GM19324 (cell line): Measurements from ENCODE around the gene RAB18.
"Not testable (repeated sequence)": the region's sequence is repeated elsewhere in the genome, so short reads cannot be mapped to it uniquely, and the experiment has no call there.

Experiments
- ATAC-seq: cut with Tn5 transposase; IDR thresholded peaks from one replicate; pipeline ENCODE4 v1.9.1; 2021; ENCODE audit warnings: mild to moderate bottlenecking, moderate library complexity; ENCODE audit not compliant: unreplicated experiment, low FRiP score

Gene RAB18

DNA sequence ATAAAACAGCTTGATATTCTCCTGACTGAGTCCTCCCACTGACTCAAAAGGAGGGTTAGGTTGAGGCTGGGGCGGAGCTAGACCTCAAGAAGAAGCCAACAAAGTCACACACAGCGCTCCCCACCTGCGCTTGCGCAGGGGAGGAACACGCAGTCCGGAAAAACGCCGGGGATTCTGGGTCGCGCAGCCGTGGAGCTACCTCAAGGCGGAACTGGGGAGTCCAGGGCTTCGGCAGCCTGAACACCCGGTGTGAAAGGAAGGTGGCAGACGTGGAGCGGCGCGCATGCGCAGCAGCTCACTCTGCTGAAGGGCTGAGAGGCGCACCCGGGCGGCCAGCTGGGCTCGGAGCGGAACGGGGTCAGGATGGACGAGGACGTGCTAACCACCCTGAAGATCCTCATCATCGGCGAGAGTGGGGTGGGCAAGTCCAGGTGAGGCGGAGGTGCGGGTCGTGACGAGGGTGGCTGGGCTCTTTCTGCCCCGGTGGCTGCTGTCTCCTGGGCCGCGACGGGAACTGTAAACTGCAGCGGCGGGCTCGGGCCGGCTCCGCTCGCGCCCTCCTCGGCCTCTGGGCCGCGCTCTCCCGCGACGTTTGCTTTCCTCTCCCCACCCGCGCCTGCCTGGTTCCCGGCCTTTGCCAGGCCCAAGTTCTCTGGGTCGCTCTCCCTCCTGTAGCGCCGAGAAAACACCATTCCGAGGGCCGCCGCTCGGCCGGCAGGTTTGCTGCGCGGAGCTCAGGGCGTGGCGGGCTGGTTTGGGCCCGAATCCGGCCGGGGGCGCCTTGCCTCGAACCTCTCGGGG is at the start of gene RAB18:
TSS of gene RAB18 (plus strand) at position 298 of the 801 bp plus-strand sequence. CDS start at position 364, 66 bp downstream.
- peak; percentile 98 for ATAC-seq

- ATAC-seq, result no peak
Observed at GRCh38 chr10:27454837-27455236, 49.3 kb upstream of the RAB18 start.

- no peak for ATAC-seq
Observed at GRCh38 chr10:27457261-27457945, 46.7 kb upstream of the RAB18 start.

DNA sequence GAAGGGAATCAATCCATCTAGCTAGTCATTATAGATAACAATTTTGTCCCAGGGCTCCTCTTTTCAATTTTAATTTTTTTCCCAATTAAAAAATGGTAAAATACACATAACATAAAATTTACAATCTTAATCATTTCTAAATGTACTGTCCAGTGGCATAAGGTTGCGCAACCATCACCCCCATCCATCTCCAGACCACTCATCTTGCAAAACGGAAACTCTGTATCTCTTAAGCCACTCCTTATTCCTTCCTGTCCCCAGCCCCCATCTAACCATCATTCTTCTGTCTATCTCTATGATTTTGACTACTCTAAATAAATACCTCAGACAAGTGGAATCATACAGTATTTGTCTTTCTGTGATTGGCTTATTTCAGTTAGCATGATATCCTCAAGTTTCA is 46.1 kb upstream of the RAB18 start:
- ATAC-seq, result no peak

- ATAC-seq, result no peak
Observed at GRCh38 chr10:27461312-27461711, 42.8 kb upstream of the RAB18 start.

GRCh38 chr10:27463961-27464360 is 40.1 kb upstream of the RAB18 start:
- ATAC-seq, result no peak

DNA sequence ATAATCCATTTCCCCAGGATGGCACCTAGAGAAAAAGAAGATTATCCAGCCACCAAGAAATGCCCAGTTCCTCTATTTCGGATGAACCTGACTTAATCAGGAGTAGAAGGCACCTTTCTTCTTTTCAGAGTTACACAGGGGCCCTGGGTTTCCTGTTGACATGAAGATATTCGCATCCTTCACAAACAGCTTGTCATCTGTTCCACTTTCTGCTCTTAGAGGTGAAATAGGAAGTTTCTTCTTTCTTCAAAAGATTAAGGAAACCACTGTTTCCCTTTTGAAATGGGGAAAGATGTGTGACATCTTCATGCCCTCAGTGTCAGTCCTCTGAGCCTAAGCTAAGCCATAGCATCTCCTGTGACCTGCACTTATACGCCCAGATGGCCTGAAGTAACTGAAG is 39.1 kb upstream of the RAB18 start:
- ATAC-seq, result no peak

- not testable (repeated sequence) for ATAC-seq
Observed at GRCh38 chr10:27465596-27465995, 38.5 kb upstream of the RAB18 start.

DNA sequence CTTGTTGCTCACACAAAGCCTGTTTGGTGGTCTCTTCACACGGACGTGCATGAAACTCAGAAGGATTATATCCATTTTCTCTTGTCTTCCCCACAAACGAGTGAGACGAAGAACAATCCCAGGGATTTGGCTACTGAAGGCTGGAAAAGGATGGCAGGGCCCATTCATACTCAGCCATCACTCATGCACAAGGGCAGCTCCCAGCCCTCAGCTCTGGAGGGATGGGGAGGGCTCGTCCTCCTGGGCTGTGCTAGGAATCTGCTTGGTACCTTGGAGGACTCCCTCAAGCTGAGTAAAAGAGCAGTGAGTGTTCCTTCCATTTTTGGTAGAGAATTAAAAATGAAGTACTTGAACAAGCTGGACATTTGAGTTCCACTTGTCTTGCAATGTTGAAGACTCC is 33.2 kb upstream of the RAB18 start:
- ATAC-seq, result no peak

DNA sequence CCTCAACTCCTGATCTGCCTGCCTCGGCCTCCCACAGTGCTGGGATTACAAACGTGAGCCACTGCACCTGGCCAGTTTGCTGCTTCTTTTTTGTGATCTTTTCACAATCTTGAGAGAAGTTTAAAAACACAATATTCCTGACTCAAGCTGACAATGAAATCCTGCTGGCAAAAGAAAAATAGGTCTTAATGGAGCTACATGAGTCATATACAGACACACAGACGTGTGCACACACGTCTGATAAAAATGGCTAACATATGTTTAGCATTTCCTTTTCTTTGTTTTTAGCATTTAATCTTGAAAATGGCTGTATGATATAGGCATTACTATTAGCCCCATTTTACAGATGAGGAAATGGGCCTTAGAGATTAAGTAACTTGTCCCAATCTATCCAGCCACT is 29.4 kb upstream of the RAB18 start:
- ATAC-seq, result no peak

GRCh38 chr10:27479016-27479415 is 25.1 kb upstream of the RAB18 start:
- ATAC-seq, result no peak

DNA sequence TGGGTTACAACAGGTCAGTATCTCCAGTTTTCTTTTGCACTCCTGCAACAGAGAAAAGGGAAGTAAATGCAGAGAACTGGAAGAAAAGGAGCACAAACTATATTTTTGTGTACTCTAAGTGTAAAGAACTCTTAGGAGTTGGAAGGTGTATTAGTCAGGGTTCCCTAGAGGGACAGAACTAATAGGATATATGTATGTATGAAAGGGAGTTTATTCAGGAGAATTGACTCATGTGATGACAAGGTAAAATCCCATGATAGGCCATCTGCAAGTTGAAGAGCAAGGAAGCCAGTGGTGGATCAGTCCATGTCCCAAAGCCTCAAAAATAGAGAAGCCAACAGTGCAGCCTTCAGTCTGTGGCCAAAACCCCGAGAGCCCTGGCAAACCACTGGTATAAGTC is 22.6 kb upstream of the RAB18 start:
- ATAC-seq, result no peak

DNA sequence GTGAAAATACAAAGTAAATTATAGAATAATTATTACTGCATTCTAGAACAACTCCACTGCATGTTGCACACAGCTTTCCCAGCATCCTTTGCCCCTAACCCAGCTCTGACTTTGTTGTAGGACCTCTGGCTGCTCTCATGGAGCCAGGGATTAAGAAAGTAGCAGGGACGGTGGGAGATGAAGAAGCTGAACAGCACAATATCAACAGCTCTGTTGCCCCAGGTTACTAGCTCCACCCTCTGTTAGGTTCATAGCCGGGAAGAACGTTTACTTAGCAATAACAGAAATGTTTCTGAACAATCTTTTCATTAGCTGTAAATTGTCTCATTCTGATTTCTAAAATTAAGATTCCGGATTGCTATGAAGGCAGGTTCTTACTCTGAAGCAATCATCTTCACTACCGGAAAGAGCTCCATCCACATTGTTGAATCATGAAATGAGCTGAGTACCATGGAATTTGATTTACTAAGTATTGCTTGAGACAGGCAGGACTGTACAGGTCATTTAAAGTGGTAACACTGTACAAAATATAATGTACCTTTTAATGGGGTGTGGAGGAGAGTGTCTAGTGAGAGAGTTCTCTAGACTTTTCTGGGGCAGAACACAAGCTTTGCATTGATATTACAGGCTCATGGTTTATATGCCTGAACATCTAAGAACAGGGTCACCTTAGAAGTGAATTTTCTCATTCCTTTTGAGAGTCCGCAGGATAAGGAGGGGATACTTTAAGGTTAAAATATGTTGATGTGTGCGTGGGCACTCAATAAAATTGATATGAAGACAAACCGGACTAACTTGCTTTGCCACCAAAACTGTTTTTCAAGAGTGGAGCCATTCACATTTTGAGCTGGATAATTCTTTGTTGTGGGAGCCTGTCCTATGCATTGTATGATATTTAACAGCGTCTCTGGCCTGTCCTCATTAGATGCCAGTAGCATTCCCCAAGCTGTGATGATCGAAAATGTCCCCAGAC is 20.8 kb upstream of the RAB18 start:
- no peak for ATAC-seq

GRCh38 chr10:27485368-27485767 is 18.7 kb upstream of the RAB18 start:
- no peak for ATAC-seq

DNA sequence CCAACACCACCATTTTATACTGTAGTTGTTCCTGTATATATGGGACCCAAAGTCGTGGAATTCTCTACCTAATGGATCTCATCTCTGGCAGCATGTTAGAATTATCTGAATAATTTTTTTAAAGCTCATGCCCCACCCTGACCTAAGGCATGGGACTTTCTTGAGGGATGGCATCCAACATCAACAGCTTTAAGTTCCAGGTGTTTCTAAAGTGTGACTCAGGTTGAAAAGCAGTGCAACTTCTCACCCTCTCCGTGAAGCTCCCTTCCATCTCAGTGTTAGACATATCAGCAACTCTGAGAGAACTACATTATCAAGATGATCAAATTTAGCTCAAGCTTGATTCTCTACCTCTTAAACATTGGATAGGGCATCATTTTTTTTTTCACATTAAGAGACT is 18.1 kb upstream of the RAB18 start:
- no peak for ATAC-seq

DNA sequence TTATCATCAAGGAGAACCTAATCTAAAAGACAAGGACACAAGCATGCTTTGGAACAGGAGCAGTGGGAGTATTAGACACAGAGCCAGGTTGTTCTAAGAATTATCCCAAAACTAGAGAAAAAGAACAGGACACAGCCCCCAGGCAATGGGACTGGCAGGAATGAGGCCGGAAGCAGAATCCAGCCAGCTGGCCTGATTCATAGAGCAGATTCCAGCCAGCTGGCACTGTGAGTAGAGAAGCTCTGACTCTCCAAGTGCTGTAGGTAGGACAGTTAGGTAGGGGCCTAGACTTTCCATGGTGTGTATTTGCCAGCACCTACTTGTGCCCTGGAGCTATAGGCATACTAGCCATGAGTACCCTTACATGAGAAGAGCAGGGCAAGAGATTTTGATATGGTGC is 13.3 kb upstream of the RAB18 start:
- ATAC-seq, result no peak

GRCh38 chr10:27494116-27494805 is 9.8 kb upstream of the RAB18 start:
- ATAC-seq, result no peak

- no peak for ATAC-seq
Observed at GRCh38 chr10:27496137-27496536, 8.0 kb upstream of the RAB18 start.

DNA sequence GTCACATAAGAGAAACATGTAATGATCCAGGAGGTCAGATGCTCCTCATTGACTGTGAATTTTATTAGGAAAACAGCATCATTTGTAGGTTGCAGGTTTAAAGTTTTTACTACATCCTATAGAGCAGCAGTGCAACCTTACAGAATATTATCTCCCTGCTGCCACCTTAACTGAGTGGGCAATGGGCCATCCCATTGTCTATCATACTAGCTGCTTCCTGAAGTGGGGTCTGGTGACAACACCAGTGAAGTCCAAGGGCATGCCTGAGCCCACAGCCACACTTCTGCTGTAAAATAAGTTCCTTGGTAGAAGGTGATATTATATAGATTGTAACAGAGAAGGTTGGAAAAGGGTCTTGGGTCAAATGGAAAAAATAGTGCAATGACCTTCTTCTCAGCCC is 4.0 kb upstream of the RAB18 start:
- ATAC-seq, result no peak

DNA sequence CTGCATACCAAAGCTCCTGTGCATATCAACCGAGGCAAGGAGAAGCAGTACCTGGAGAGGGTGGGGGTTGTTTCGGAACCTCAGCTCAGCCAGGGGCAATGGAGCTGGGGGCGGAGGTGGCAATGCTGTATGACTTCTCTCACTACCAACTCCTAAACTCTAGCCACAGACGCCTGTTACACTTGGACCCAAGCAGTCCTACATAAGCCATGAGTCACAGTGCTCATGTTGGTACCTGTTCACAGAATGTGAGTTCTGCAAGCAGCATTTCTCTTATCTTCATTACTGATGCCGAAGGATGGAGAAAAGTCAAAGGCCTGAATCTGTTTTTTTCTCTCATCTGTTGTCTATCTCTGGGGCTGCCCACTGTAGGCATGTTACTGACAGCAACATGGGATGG is 3.2 kb upstream of the RAB18 start:
- ATAC-seq, result no peak
